PFSK-1 (cell line): ENCODE measurements around the gene KLC4.
A peak's percentile ranks its signal among the peaks of the same experiment; 100 is the strongest.

Source experiments
- FOXP2 ChIP-seq: optimal IDR thresholded peaks from 2 replicates; pipeline ENCODE3; 2011; ENCODE audit warnings: borderline replicate concordance, control low read depth, inconsistent platforms; ENCODE audit not compliant: insufficient read depth; ENCODE audit errors: extremely low read length, extremely low read depth
- POLR2AphosphoS5 ChIP-seq: IDR thresholded peaks from 2 replicates; pipeline ENCODE4 v1.6.1; 2012; ENCODE audit warnings: low read depth, mild to moderate bottlenecking, control low read depth, low read length, moderate library complexity
- SIN3A ChIP-seq: IDR thresholded peaks from 2 replicates; pipeline ENCODE4 v1.6.1; 2012; ENCODE audit warnings: mild to moderate bottlenecking, low read length, moderate library complexity, borderline replicate concordance; ENCODE audit not compliant: insufficient read depth
- TAF1 ChIP-seq: IDR thresholded peaks from 2 replicates; pipeline ENCODE4 v1.6.1; 2012; ENCODE audit warnings: low read length, control low read depth, borderline replicate concordance; ENCODE audit not compliant: insufficient read depth
- TF ChIP-seq, protein P1 (sequence below), 2 experiments: IDR thresholded peaks; 2 replicates each; pipeline versions ENCODE4 v1.6.1 to v1.8.0; 2011 to 2012; ENCODE audit warnings: low read depth in 2 of 2, low read length in 2 of 2, control low read depth in 1 of 2, inconsistent platforms in 1 of 2, mild to moderate bottlenecking in 1 of 2, moderate library complexity in 1 of 2; ENCODE audit not compliant: insufficient read depth in 1 of 2

DNA sequence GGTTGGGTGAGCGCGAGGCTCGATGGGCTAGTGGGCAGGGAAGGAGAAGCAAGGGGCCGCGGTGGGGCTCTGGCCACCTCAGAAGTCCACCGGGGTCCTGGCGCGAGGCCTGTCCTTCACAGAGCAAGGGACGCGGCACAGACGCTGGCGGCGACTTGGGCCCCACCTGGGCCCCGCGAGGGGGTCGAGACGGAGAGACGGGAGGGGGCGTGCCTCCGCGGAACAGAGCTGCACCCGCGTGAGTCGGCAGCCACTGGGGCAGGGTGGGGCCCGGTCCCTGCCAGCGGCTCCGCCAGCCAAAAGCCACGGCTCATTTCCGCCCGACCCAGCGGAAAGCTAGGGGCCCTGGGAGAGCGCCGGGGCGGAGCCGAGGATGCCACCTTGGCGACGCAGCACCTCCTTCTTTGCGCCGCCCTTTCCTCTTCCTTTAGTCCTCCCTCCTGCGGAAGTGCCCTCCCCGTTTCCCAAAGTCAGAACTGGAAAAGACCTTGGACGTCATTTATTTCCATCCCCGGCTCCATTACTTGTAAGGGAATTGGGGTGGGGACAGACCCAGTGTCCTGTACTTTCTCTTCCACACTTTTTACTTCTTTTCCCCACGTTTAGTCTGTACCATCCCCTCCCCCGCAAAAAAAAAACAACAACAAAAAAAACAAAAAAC is 5.8 kb upstream of the KLC4 start, which contains the start of gene CUL7:
- TF ChIP-seq TAF1 (peak; percentile 76), POLR2AphosphoS5 (peak; percentile 99), FOXP2 (no peak), SIN3A (no peak)
- TF ChIP-seq, protein P1, sequence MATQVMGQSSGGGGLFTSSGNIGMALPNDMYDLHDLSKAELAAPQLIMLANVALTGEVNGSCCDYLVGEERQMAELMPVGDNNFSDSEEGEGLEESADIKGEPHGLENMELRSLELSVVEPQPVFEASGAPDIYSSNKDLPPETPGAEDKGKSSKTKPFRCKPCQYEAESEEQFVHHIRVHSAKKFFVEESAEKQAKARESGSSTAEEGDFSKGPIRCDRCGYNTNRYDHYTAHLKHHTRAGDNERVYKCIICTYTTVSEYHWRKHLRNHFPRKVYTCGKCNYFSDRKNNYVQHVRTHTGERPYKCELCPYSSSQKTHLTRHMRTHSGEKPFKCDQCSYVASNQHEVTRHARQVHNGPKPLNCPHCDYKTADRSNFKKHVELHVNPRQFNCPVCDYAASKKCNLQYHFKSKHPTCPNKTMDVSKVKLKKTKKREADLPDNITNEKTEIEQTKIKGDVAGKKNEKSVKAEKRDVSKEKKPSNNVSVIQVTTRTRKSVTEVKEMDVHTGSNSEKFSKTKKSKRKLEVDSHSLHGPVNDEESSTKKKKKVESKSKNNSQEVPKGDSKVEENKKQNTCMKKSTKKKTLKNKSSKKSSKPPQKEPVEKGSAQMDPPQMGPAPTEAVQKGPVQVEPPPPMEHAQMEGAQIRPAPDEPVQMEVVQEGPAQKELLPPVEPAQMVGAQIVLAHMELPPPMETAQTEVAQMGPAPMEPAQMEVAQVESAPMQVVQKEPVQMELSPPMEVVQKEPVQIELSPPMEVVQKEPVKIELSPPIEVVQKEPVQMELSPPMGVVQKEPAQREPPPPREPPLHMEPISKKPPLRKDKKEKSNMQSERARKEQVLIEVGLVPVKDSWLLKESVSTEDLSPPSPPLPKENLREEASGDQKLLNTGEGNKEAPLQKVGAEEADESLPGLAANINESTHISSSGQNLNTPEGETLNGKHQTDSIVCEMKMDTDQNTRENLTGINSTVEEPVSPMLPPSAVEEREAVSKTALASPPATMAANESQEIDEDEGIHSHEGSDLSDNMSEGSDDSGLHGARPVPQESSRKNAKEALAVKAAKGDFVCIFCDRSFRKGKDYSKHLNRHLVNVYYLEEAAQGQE (IDR thresholded peaks at IDR 0.05; ENCODE audit: insufficient read depth in 1 of 2, low read depth in 2 of 2, low read length in 2 of 2), result no peak
